Measurements from ENCODE around the gene PALLD.
"Not testable (repeated sequence)": the region's sequence is repeated elsewhere in the genome, so short reads cannot be mapped to it uniquely, and the experiment has no call there.

The PALLD gene

GRCh38 chr4:168805341-168805740, 308.5 kb downstream of the PALLD start:
- DNase-seq = no peak

GRCh38 chr4:168806247-168806646, 309.4 kb downstream of the PALLD start:
- DNase-seq = not testable (repeated sequence)

GRCh38 chr4:168811207-168811606, 314.4 kb downstream of the PALLD start:
- no peak for DNase-seq

GRCh38 chr4:168811786-168812651, 315.2 kb downstream of the PALLD start:
- no peak for DNase-seq

- no peak for DNase-seq
Observed at GRCh38 chr4:168812806-168813205, 316.0 kb downstream of the PALLD start.

- DNase-seq = no peak
Observed at GRCh38 chr4:168813890-168814289, 317.0 kb downstream of the PALLD start.

GRCh38 chr4:168815379-168816345, 318.8 kb downstream of the PALLD start:
- DNase-seq = no peak

- no peak for DNase-seq
Observed at GRCh38 chr4:168817370-168817769, 320.5 kb downstream of the PALLD start.

GRCh38 chr4:168822481-168822880, 325.6 kb downstream of the PALLD start:
- no peak for DNase-seq

GRCh38 chr4:168825975-168826374, 329.1 kb downstream of the PALLD start:
- DNase-seq = no peak

- no peak for DNase-seq
Observed at GRCh38 chr4:168826620-168827019, 329.8 kb downstream of the PALLD start.

GRCh38 chr4:168830777-168831512, 334.1 kb downstream of the PALLD start:
- no peak for DNase-seq

GRCh38 chr4:168831585-168831918, 334.7 kb downstream of the PALLD start:
- DNase-seq = no peak

- DNase-seq = peak; percentile 27
Observed at GRCh38 chr4:168831919-168832762, 335.3 kb downstream of the PALLD start.

- DNase-seq = no peak
Observed at GRCh38 chr4:168832763-168833575, 336.1 kb downstream of the PALLD start.

- DNase-seq = no peak
Observed at GRCh38 chr4:168833881-168834280, 337.0 kb downstream of the PALLD start.

- DNase-seq = no peak
Observed at GRCh38 chr4:168835880-168836454, 339.1 kb downstream of the PALLD start.

GRCh38 chr4:168836490-168836889, 339.6 kb downstream of the PALLD start:
- DNase-seq = no peak

- no peak for DNase-seq
Observed at GRCh38 chr4:168837922-168838321, 341.1 kb downstream of the PALLD start.

- no peak for DNase-seq
Observed at GRCh38 chr4:168839758-168840391, 343.0 kb downstream of the PALLD start.
